ENCODE measurements around the gene HSD17B14.

- TF ChIP-seq POLR2A (IDR thresholded peaks at IDR 0.05; ENCODE audit: low read depth, low read length) (no peak), POLR2AphosphoS5 (IDR thresholded peaks at IDR 0.05; ENCODE audit: low read depth, low read length) (no peak)
Measured at GRCh38 chr19:48805452-48805851, 30.8 kb downstream of the HSD17B14 start.
